NCI-H1436 (cell line): Measurements from ENCODE around the gene DNALI1.
A peak's percentile ranks its signal among the peaks of the same experiment; 100 is the strongest.
"Not testable (repeated sequence)": the region's sequence is repeated elsewhere in the genome, so short reads cannot be mapped to it uniquely, and the experiment has no call there.

Experiments
- DNase-seq: peaks from one replicate; lab custom pipeline; 2025; lab: John Stamatoyannopoulos, UW

Gene DNALI1

GRCh38 chr1:37556712-37557196 lies at the start of gene DNALI1:
DNALI1 (plus strand) TSS chr1:37556940; CDS start chr1:37556995, 55 bp downstream.
- DNase-seq, result peak; percentile 79

GRCh38 chr1:37509181-37509580 lies 47.6 kb upstream of the DNALI1 start:
- DNase-seq, result no peak

- DNase-seq, result peak; percentile 6
Observed at GRCh38 chr1:37513795-37514349, 42.9 kb upstream of the DNALI1 start.

GRCh38 chr1:37514350-37515184 lies 42.2 kb upstream of the DNALI1 start, which contains the start of gene MEAF6:
MEAF6 (minus strand) TSS chr1:37514766; CDS start chr1:37514746, 20 bp downstream.
- DNase-seq, result peak; percentile 78

- DNase-seq, result no peak
Observed at GRCh38 chr1:37515185-37516034, 41.3 kb upstream of the DNALI1 start.

GRCh38 chr1:37517569-37517968 lies 39.2 kb upstream of the DNALI1 start:
- no peak for DNase-seq

GRCh38 chr1:37518241-37518640 lies 38.5 kb upstream of the DNALI1 start:
- DNase-seq, result not testable (repeated sequence)

- DNase-seq, result not testable (repeated sequence)
Observed at GRCh38 chr1:37518929-37519328, 37.8 kb upstream of the DNALI1 start.

- DNase-seq, result no peak
Observed at GRCh38 chr1:37519613-37520012, 37.1 kb upstream of the DNALI1 start.

GRCh38 chr1:37529888-37530287 lies 26.9 kb upstream of the DNALI1 start:
- not testable (repeated sequence) for DNase-seq

- not testable (repeated sequence) for DNase-seq
Observed at GRCh38 chr1:37532418-37533156, 24.2 kb upstream of the DNALI1 start.

- no peak for DNase-seq
Observed at GRCh38 chr1:37533317-37534093, 23.2 kb upstream of the DNALI1 start.

- no peak for DNase-seq
Observed at GRCh38 chr1:37537378-37537777, 19.4 kb upstream of the DNALI1 start.

GRCh38 chr1:37539154-37539553 lies 17.6 kb upstream of the DNALI1 start:
- not testable (repeated sequence) for DNase-seq

GRCh38 chr1:37540036-37540785 lies 16.5 kb upstream of the DNALI1 start:
- DNase-seq, result no peak

GRCh38 chr1:37544530-37544929 lies 12.2 kb upstream of the DNALI1 start:
- no peak for DNase-seq

- no peak for DNase-seq
Observed at GRCh38 chr1:37545019-37545418, 11.7 kb upstream of the DNALI1 start.

- DNase-seq, result no peak
Observed at GRCh38 chr1:37549341-37549740, 7.4 kb upstream of the DNALI1 start.

- no peak for DNase-seq
Observed at GRCh38 chr1:37553598-37553926, 3.2 kb upstream of the DNALI1 start.
